RPMI8226 (cell line): Measurements from ENCODE around the gene PABPC1L.
A peak's percentile ranks its signal among the peaks of the same experiment; 100 is the strongest.

Experiments
- DNase-seq: peaks from one replicate; pipeline ENCODE4 v3.0.0-alpha.2; 2015

The PABPC1L gene

GRCh38 chr20:44901974-44902373 is 7.9 kb upstream of the PABPC1L start:
- DNase-seq, result no peak

GRCh38 chr20:44904377-44904776 is 5.5 kb upstream of the PABPC1L start:
- DNase-seq, result no peak

GRCh38 chr20:44908987-44909871 is 631 bp upstream of the PABPC1L start:
- no peak for DNase-seq

GRCh38 chr20:44910690-44911262 is 916 bp downstream of the PABPC1L start:
- DNase-seq, result peak; percentile 4

GRCh38 chr20:44911264-44911921 is 1.5 kb downstream of the PABPC1L start:
- peak; percentile 58 for DNase-seq

GRCh38 chr20:44912189-44912588 is 2.3 kb downstream of the PABPC1L start:
- no peak for DNase-seq

- DNase-seq, result no peak
Observed at GRCh38 chr20:44914924-44915323, 5.1 kb downstream of the PABPC1L start.

GRCh38 chr20:44916586-44916985 is 6.7 kb downstream of the PABPC1L start:
- no peak for DNase-seq

GRCh38 chr20:44917399-44917798 is 7.5 kb downstream of the PABPC1L start:
- DNase-seq, result no peak

- DNase-seq, result no peak
Observed at GRCh38 chr20:44918342-44918741, 8.5 kb downstream of the PABPC1L start.

- DNase-seq, result no peak
Observed at GRCh38 chr20:44918761-44919160, 8.9 kb downstream of the PABPC1L start.

- DNase-seq, result no peak
Observed at GRCh38 chr20:44921447-44921846, 11.6 kb downstream of the PABPC1L start.

GRCh38 chr20:44924541-44924940 is 14.7 kb downstream of the PABPC1L start:
- DNase-seq, result no peak

GRCh38 chr20:44928595-44928994 is 18.7 kb downstream of the PABPC1L start:
- DNase-seq, result no peak

- no peak for DNase-seq
Observed at GRCh38 chr20:44930517-44931168, 20.8 kb downstream of the PABPC1L start.

- no peak for DNase-seq
Observed at GRCh38 chr20:44931911-44932310, 22.1 kb downstream of the PABPC1L start.

- DNase-seq, result no peak
Observed at GRCh38 chr20:44932916-44933315, 23.1 kb downstream of the PABPC1L start.

- no peak for DNase-seq
Observed at GRCh38 chr20:44936510-44936909, 26.6 kb downstream of the PABPC1L start.

GRCh38 chr20:44938637-44939036 is 28.8 kb downstream of the PABPC1L start:
- DNase-seq, result no peak

- DNase-seq, result no peak
Observed at GRCh38 chr20:44941120-44941691, 31.3 kb downstream of the PABPC1L start.

GRCh38 chr20:44942264-44942973 is 32.6 kb downstream of the PABPC1L start:
- no peak for DNase-seq

GRCh38 chr20:44943828-44944227 is 34.0 kb downstream of the PABPC1L start:
- no peak for DNase-seq
